SJCRH30 (cell line): ENCODE measurements around the gene NFXL1. TPM values are rescaled to one million over a fixed set of nuclear protein-coding genes. Genes with fewer than 3 reads are reported as not detected.

Experiments
- DNase-seq, 2 experiments: peaks; one replicate each; pipeline ENCODE4 v3.0.0-alpha.2; 2015 to 2020
- H3K27ac ChIP-seq: fragments of 250-450 bp; sonication (Bioruptor Pico); 2 replicates; pipeline ENCODE4 v1.5.1; 2020; ENCODE audit warnings: mild to moderate bottlenecking, moderate library complexity
- H3K27me3 ChIP-seq: fragments of 250-450 bp; sonication (Bioruptor Pico); 2 replicates; pipeline ENCODE4 v1.5.1; 2020; ENCODE audit warnings: mild to moderate bottlenecking, moderate library complexity
- H3K36me3 ChIP-seq: fragments of 250-450 bp; sonication (Bioruptor Pico); 2 replicates; pipeline ENCODE4 v1.5.1; 2020; ENCODE audit warnings: mild to moderate bottlenecking, moderate library complexity
- H3K4me1 ChIP-seq: fragments of 250-450 bp; sonication (Bioruptor Pico); 2 replicates; pipeline ENCODE4 v1.5.1; 2020; ENCODE audit warnings: mild to moderate bottlenecking, moderate library complexity
- H3K4me3 ChIP-seq: fragments of 250-450 bp; sonication (Bioruptor Pico); 2 replicates; pipeline ENCODE4 v1.5.1; 2020; ENCODE audit warnings: mild to moderate bottlenecking, moderate library complexity
- H3K9me3 ChIP-seq: fragments of 250-450 bp; sonication (Bioruptor Pico); replicated peaks from 2 replicates; pipeline ENCODE4 v1.5.1; 2020; ENCODE audit warnings: mild to moderate bottlenecking, moderate library complexity
- total RNA-seq: library from RNA; depleted of rRNA; stranded (reverse); fragments of >200 nt; shearing (Covaris generic); gene quantifications from 2 replicates; pipeline ENCODE4 v1.2.3, GENCODE V29; 2014

The NFXL1 gene
- total RNA-seq, 1 experiment from 2014 or later, result 12.6 TPM

DNA sequence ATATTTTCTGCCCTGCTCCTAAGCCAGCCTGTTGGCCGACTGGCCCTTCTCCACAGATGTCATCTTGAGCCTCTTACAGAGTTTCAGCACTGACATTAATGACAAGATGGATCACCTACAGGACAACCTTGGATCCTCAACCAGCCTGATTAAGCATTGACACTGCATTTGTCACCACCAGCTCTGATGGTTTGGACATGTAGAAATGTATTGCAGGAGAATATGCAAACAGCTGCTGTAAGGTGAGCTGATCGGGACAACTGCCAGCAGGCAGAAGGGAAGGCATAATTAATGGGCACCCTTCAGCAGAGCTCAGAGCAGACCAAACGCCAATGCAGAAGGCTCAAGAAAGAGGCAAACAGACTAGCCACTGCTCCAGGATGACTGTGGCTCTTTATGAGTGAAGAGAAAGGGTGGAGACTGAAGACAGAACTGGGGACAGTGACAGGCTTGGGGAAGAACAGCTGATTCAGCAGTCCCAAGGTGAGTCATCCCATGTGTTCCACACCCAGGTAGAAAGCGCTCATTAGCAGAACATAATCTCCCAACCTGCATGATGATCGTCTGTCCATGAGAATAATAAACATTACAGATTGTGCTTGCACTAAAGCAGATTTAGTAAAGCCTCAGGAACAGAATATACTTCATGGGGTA lies 83.2 kb downstream of the NFXL1 start:
- Histone ChIP-seq H3K36me3 (no peaks in the 10 kb centered on the region), H3K9me3 (no peaks in the 10 kb centered on the region), H3K27me3 (no peaks in the 10 kb centered on the region), H3K4me3 (no peak overlapping the region), H3K4me1 (no peaks in the 10 kb centered on the region; the same call in 1 of the 2 replicates), H3K27ac (no peak overlapping the region)
- peak; percentile 17 to 47 for DNase-seq

DNA sequence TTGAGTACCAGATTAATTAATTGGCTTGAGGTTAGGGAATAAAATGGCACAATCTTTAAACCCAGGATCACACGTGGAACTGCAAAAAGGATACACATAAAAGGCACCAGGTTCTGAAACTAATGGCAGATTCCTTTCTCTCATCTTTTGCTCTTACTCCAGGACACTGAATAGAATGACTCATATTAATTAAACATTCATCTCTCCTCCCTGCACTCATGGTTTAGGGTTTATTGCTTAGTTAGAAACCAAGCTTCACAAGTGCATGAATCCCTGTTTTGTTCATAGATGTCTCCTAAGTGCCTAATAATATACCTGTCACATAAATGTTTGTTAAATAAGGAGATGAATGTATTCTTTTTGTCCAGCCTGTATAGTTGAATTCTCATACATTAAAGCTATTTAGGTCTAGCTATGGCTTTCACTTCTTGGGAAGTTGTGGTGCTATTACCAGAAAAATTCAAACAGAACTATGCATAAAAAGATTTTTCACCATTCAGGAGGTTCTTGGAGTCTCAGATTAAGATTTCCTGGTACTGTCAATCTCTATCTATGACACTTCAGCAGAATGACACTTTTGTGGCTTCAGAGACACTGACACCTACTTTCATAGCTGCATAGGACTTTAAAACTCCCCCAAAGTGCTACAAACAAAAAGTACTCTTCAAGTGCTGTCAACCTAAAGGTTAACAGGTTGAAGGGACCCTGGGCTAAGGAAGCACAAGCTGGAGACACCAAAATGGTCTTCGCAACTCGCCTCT lies 83.9 kb downstream of the NFXL1 start:
- Histone ChIP-seq H3K9me3 (no peaks in the 10 kb centered on the region), H3K27ac (no peak overlapping the region), H3K4me1 (no peaks in the 10 kb centered on the region; the same call in 1 of the 2 replicates), H3K4me3 (no peak overlapping the region), H3K27me3 (no peaks in the 10 kb centered on the region), H3K36me3 (no peaks in the 10 kb centered on the region)
- no peak for DNase-seq

DNA sequence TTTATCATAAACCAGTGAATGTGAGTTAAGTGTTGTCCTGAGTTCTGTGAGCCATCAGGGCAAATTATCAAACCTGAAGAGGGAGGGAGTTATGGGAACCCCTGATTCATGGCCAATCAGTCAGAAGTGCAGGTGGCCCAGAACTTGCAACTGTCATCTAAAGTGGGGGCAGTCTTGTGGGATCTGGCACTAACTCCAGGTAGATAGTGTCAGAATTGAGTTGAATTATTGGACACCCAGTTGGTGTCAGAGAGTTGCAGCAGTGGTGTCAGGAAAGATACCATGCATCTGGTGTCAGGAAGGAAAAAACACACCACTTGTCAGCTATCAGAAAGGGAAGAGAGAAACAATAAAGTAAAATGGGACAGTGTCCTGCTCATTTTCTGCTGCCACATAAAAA lies 84.9 kb downstream of the NFXL1 start:
- Histone ChIP-seq H3K4me3 (no peak overlapping the region), H3K36me3 (no peaks in the 10 kb centered on the region), H3K4me1 (no peaks in the 10 kb centered on the region; the same call in 1 of the 2 replicates), H3K27me3 (no peaks in the 10 kb centered on the region), H3K9me3 (no peaks in the 10 kb centered on the region), H3K27ac (no peak overlapping the region)
- no peak for DNase-seq

DNA sequence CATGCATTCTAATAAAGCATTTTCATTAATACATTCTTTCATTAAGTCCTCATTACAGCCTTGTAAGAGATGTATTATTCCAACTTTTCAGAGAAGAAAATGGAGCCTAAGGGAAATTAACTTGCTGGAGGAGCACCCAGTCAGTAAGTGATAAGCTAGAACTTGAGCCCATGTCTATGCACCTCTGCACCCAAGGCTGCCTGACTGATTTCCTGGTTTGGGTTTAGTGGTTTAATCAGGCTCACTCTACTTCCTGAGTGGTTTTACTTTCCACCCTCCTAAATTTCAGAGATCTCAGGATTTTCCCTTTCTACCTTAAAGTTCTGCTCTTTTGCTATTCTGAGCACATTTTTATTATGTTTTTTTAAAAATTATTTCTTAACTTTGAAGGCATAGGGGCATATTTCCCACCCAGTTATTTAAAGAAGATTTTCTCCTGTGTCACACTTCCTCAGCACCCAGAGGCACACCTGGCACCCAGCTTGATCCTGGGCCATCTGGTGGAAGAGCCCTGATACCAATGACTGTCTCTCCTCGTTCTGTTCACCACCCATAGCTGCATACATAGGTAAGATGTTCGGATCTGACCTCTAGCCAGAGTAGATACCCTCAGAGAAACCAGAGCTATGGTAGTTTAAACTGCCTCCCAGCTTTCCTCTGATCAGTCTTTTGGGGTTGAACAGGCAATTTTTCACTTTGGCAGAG lies 86.9 kb downstream of the NFXL1 start:
- H3K27ac ChIP-seq, result no peak overlapping the region
- H3K9me3 ChIP-seq, result no peaks in the 10 kb centered on the region
- no peaks in the 10 kb centered on the region for H3K36me3 ChIP-seq
- no peaks in the 10 kb centered on the region; the same call in 1 of the 2 replicates for H3K4me1 ChIP-seq
- no peak for DNase-seq
- no peaks in the 10 kb centered on the region for H3K27me3 ChIP-seq
- no peak overlapping the region for H3K4me3 ChIP-seq

DNA sequence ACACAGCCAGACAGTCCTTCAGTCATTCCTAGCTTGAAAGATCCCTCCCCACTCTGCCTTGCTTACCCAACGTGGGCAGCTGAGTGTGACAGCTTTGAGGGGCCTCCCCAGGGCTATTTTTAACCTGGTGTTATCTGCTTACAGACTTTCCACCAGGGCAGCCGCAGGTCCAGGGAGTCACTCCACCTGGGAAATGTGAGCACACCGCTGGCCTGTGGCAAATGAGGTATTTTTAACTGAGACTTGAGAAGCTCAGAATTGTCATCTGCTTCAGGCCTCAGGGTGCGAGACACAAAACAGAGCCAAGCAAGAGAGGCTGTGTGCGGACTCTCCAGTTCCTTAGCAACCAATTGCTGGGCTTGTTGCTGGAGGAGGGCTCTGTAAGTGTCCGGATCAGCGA lies 89.5 kb downstream of the NFXL1 start:
- DNase-seq, result no peak
- Histone ChIP-seq H3K4me3 (no peak overlapping the region), H3K27ac (no peak overlapping the region), H3K4me1 (no peaks in the 10 kb centered on the region), H3K9me3 (no peaks in the 10 kb centered on the region), H3K27me3 (no peaks in the 10 kb centered on the region), H3K36me3 (no peaks in the 10 kb centered on the region)

DNA sequence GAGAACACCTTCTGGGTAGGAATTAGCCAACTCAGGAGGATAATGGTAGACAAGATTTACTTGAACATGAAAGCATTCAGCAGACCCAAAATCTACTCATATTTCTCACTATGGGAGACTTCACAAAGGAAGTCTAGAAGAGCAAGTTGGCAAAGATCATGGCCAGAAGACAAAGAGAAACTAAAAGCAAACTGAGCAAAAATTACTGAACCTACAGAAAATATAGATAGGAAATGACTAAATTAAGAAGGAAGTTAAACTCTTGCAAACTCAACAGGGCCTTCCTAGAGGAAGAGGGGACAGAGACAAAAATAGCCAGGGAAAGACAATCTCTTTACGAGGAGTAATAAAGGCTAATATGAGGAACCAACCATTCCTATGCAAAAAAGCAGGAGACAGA lies 95.2 kb downstream of the NFXL1 start:
- Histone ChIP-seq H3K27ac (no peak overlapping the region), H3K9me3 (no peaks in the 10 kb centered on the region), H3K4me1 (no peaks in the 10 kb centered on the region), H3K27me3 (no peaks in the 10 kb centered on the region), H3K4me3 (no peak overlapping the region), H3K36me3 (no peaks in the 10 kb centered on the region)
- no peak for DNase-seq

DNA sequence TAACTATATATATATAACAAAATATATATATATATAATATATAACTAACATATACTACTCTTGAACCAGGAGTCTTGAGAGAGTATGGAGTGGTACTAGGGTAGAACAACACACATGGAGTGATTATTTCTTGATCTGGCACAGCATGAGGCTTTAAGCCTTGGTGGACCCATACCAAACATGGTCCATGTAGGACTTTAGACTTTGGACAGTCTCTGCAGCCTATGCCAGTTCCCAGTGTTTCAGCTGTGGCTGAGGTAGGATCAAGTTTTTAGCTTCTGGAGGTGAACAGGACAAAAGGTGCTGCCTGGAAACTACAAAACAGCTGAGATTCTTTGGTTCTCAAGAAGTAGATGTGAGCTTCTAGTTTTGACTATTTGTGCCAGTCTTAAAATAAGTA lies 97.1 kb downstream of the NFXL1 start:
- no peaks in the 10 kb centered on the region for H3K36me3 ChIP-seq
- H3K27me3 ChIP-seq, result no peaks in the 10 kb centered on the region
- H3K4me1 ChIP-seq, result no peaks in the 10 kb centered on the region
- no peak overlapping the region for H3K27ac ChIP-seq
- H3K4me3 ChIP-seq, result no peak overlapping the region
- no peaks in the 10 kb centered on the region for H3K9me3 ChIP-seq
- DNase-seq, result no peak

DNA sequence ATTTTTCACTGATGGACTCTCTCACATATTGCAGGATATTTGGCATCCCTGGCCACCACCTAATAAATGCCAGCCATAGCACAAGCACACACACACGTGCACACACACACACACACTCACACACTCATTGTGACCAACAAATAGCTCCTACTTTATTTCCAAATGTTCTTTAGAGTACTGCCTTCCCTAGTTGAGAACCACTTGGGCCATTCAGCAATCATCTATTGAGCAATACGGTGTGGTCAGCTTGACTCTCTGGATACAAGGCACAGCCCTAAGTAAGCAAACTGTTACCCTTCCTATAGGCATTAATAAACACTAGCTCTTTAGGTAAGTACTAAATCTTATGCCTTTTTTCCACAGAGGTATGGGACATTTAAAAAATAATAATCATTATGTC lies 97.6 kb downstream of the NFXL1 start:
- DNase-seq, result no peak
- no peaks in the 10 kb centered on the region for H3K9me3 ChIP-seq
- no peak overlapping the region for H3K27ac ChIP-seq
- no peaks in the 10 kb centered on the region for H3K4me1 ChIP-seq
- no peaks in the 10 kb centered on the region for H3K36me3 ChIP-seq
- no peak overlapping the region for H3K4me3 ChIP-seq
- H3K27me3 ChIP-seq, result no peaks in the 10 kb centered on the region

DNA sequence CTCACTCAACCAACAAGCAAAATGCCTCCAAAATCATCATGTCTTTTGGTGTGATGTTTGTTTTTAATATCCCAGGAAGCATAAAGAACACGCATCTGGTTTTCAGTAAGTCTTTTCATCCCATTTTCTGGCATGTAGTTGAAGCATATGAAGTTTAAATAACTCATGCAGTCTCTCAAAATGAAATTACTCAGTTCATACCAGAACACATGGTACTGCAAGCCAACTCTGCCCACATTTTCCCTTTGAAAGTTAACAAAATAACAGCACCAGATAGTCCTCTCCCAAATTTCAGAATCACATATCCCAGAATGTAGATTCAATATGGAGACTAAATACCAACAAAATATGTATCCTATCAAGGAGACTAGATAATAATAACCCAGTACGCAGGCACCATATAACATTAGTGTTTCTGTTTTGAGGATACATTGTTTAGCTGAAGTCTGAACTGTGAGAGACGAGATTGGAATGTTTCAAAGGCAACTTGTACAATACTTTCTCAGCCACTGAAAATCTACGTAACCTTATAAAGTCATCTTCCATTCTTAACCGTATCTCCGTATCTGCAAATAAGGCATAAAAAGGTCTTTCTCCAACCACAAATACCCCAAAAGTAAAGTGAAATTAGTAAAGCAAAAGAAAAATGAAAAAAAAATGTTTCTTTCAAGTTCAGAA lies 99.6 kb downstream of the NFXL1 start:
- no peaks in the 10 kb centered on the region for H3K36me3 ChIP-seq
- H3K4me1 ChIP-seq, result no peaks in the 10 kb centered on the region
- no peaks in the 10 kb centered on the region for H3K9me3 ChIP-seq
- no peaks in the 10 kb centered on the region for H3K27me3 ChIP-seq
- DNase-seq, result no peak
- no peak overlapping the region for H3K4me3 ChIP-seq
- H3K27ac ChIP-seq, result no peak overlapping the region

DNA sequence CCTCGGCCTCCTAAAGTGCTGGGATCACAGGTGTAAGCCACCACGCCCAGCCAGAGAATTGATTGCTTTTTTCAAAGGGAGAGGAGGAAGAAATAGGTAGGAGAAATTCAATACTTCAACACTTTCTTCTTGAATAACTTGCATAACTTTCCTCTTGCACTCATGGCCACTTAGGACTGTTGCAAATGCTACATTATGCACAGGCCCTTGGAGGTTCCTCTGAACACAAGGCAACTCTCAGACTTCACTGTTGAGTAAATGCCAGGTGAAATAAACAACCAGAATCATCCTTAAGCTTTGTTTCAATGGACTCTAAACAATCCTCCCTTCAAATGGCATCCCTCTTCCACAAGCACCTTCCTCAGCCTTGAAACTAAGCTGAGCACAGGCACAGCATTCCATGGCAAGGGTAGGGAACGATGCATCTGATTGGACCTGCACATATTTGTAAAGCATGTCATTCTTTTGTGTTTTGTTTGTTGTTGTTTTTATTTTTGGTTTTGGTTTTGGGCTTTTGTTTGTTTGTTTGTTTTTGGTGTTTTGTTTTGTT lies 104.7 kb downstream of the NFXL1 start:
- H3K27me3 ChIP-seq, result no peaks in the 10 kb centered on the region
- H3K4me1 ChIP-seq, result no peaks in the 10 kb centered on the region
- no peak overlapping the region for H3K27ac ChIP-seq
- no peaks in the 10 kb centered on the region for H3K36me3 ChIP-seq
- no peaks in the 10 kb centered on the region for H3K9me3 ChIP-seq
- H3K4me3 ChIP-seq, result no peak overlapping the region
- no peak for DNase-seq

DNA sequence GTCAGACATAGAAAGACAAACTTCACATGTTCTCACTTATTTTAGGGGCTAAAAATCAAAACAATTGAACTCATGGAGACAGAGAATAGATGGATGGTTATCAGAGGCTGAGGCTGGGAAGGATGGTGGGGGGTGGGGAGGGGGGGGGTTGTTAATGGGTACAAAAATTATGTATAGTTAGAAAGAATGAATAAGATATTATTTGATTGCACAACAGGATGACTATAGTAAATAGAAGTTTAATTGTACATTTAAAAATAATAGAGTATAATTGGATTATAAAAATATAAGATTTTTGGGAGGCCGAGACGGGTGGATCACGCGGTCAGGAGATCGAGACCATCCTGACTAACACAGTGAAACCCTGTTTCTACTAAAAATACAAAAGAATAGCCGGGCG lies 109.8 kb downstream of the NFXL1 start:
- Histone ChIP-seq H3K4me3 (no peak overlapping the region), H3K27ac (no peak overlapping the region), H3K36me3 (no peaks in the 10 kb centered on the region), H3K4me1 (no peaks in the 10 kb centered on the region), H3K9me3 (no peaks in the 10 kb centered on the region), H3K27me3 (no peaks in the 10 kb centered on the region)
- no peak for DNase-seq

DNA sequence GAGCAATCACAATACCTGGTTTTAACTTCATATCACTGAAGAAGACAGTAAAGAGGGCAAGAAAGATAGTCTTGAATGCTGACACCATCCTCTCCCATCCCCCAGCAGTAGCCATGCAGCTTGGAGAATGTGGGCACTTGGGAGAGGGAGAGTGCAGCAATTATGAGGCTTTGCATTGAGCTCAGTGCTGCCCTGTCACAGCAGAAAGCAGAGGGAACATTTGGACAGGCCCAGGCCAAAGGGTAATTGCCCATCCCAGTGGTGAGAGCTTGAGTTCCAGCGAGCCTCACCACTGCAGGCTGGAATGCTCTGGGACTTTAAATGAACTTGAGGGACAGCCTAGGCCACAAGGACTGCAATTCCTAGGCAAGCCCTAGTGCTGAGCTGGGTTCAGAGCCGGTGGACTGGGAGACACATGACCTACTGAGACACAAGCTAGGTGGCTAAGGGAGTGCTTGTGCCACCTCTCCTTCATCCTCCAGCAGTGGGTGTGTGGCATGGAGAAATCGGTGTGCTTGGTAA lies 112.8 kb downstream of the NFXL1 start:
- Histone ChIP-seq H3K4me1 (no peaks in the 10 kb centered on the region), H3K27me3 (no peaks in the 10 kb centered on the region), H3K27ac (no peak overlapping the region), H3K4me3 (no peak overlapping the region), H3K9me3 (no peaks in the 10 kb centered on the region), H3K36me3 (no peaks in the 10 kb centered on the region)
- no peak for DNase-seq

DNA sequence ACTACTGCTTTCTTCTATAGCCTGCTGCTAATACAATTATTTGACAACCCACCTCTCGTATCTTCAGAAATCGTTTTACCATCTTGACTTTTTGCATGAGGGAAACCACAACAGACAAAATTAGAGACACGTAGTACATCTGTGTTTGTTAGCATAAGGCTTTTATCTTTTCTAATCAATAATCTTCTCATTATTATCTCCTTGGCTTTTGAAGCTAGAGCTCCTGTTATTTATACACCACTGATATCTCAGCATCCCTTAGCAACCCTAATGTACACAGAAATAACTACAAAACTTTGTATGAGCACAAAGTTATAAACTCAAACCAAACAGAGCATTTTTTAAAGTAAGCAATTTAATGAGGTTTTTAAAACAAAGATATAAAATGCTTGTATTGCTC lies 116.2 kb downstream of the NFXL1 start:
- H3K4me1 ChIP-seq, result no peaks in the 10 kb centered on the region
- no peak for DNase-seq

More for the DNA sequence above, 116.2 kb downstream of the NFXL1 start:
- Histone ChIP-seq H3K27me3 (no peaks in the 10 kb centered on the region), H3K9me3 (no peaks in the 10 kb centered on the region), H3K4me3 (no peak overlapping the region), H3K36me3 (no peaks in the 10 kb centered on the region), H3K27ac (no peak overlapping the region)
